K562 (cell line): ENCODE data around the gene HES4. TPM values are rescaled to one million over a fixed set of nuclear protein-coding genes. Genes with fewer than 3 reads are reported as not detected.
A peak's percentile ranks its signal among the peaks of the same experiment; 100 is the strongest.

Experiments
- BCOR ChIP-seq: fragments of 450-650 bp; IDR thresholded peaks from 2 replicates; pipeline ENCODE4 v1.6.1; 2016
- EGR1 ChIP-seq: fragments of 450-650 bp; conservative IDR thresholded peaks from 2 replicates; pipeline ENCODE4 v1.6.1; 2017; ENCODE audit warnings: mild to moderate bottlenecking
- ELF1 ChIP-seq: fragments of 200-800 bp; sonication (Bioruptor generic); IDR thresholded peaks from 2 replicates; pipeline ENCODE4 v1.6.1; 2016; ENCODE audit warnings: missing genetic modification characterization, missing compliant biosample characterization
- EP400 ChIP-seq: fragments of 450-650 bp; IDR thresholded peaks from 2 replicates; pipeline ENCODE4 v1.6.1; 2017; ENCODE audit warnings: antibody characterized with exemption, mild to moderate bottlenecking, moderate library complexity
- ETV6 ChIP-seq, 3 experiments: fragments of 150-350 bp in 1 of 3; sonication (generic) in 1 of 3; formaldehyde crosslinking in 1 of 3; IDR thresholded peaks; 2 replicates each; pipeline versions ENCODE4 v1.6.1 to v1.8.0; 2014 to 2022; ENCODE audit warnings: borderline replicate concordance in 2 of 3, low read depth in 2 of 3, antibody characterized with exemption in 1 of 3, low read length in 1 of 3, mild to moderate bottlenecking in 1 of 3, missing genetic modification reagents in 1 of 3
- FOXM1 ChIP-seq, 2 experiments: fragments of 450-650 bp in 1 of 2; sonication (generic) in 1 of 2; formaldehyde crosslinking in 1 of 2; IDR thresholded peaks; 2 replicates each; pipeline versions ENCODE4 v1.6.1 to v1.9.0; 2017 to 2022; ENCODE audit warnings: low read depth in 2 of 2, mild to moderate bottlenecking in 2 of 2, missing genetic modification reagents in 1 of 2, moderate library complexity in 1 of 2
- LARP7 ChIP-seq: fragments of 450-650 bp; IDR thresholded peaks from 2 replicates; pipeline ENCODE4 v1.6.1; 2016
- MCM5 ChIP-seq: fragments of 450-650 bp; IDR thresholded peaks from 2 replicates; pipeline ENCODE4 v1.6.1; 2016; ENCODE audit warnings: low read depth
- NCOA4 ChIP-seq: fragments of 450-650 bp; IDR thresholded peaks from 2 replicates; pipeline ENCODE4 v1.6.1; 2018; ENCODE audit warnings: mild to moderate bottlenecking; ENCODE audit not compliant: partially characterized antibody
- NFRKB ChIP-seq: fragments of 450-650 bp; IDR thresholded peaks from 2 replicates; pipeline ENCODE4 v1.6.1; 2016; ENCODE audit warnings: low read depth
- POLR2AphosphoS2 ChIP-seq: IDR thresholded peaks from 2 replicates; pipeline ENCODE4 v1.6.1; 2012; ENCODE audit warnings: low read length, improper control_type of control experiment
- SIRT6 ChIP-seq: IDR thresholded peaks from one replicate; pipeline ENCODE4 v1.6.1; 2012; ENCODE audit warnings: low read depth, mild to moderate bottlenecking, control low read depth, inconsistent platforms, low read length, moderate library complexity
- ZBTB8A ChIP-seq: fragments of 450-650 bp; IDR thresholded peaks from 2 replicates; pipeline ENCODE4 v1.6.1; 2018; ENCODE audit warnings: mild to moderate bottlenecking, moderate library complexity; ENCODE audit not compliant: partially characterized antibody
- ZFP30 ChIP-seq: fragments of 250-450 bp; sonication (Bioruptor Pico); IDR thresholded peaks from 2 replicates; pipeline ENCODE4 v1.8.0; 2022; ENCODE audit warnings: moderate library complexity, mild to moderate bottlenecking, inconsistent platforms, borderline replicate concordance
- ZNF143 ChIP-seq: sonication (generic); formaldehyde crosslinking; IDR thresholded peaks from 2 replicates; pipeline ENCODE4 v1.9.0; 2022; ENCODE audit warnings: mild to moderate bottlenecking, missing genetic modification reagents
- polyA plus RNA-seq, 8 experiments: library from polyadenylated mRNA; depleted of rRNA in 4 of 8; stranded (reverse) in 5 of 8; unstranded in 3 of 8; fragments of >200 nt; fragmentation: Nextera tagmentation in 2 of 8; fragmentation: Illumina TruSeq in 1 of 8; extraction: Ambion mirVana in 2 of 8; extraction: Trizol in 1 of 8; gene quantifications; 2 replicates each; pipeline versions ENCODE4 v1.2.1 to v1.2.3, GENCODE V29; 2011 to 2014; ENCODE audit warnings: inconsistent platforms in 1 of 8, missing spikeins in 1 of 8
- total RNA-seq, 7 experiments: library from RNA; depleted of rRNA in 6 of 7; stranded (reverse); fragments of >200 nt in 6 of 7; fragmentation: Illumina TruSeq in 2 of 7; extraction: Trizol in 2 of 7; gene quantifications; 2 replicates each; pipeline versions ENCODE4 v1.2.1 to v1.2.3, GENCODE V29; 2011 to 2021; ENCODE audit warnings: low replicate concordance in 1 of 7
- TF ChIP-seq, protein P1 (sequence below): sonication (generic); formaldehyde crosslinking; IDR thresholded peaks from 2 replicates; pipeline ENCODE4 v1.8.0; 2022; ENCODE audit warnings: missing genetic modification reagents, mild to moderate bottlenecking, borderline replicate concordance
- TF ChIP-seq, protein P2 (sequence below): fragments of 250-450 bp; sonication (Bioruptor Pico); IDR thresholded peaks from 2 replicates; pipeline ENCODE4 v1.4.0; 2020; ENCODE audit warnings: mild to moderate bottlenecking, moderate library complexity
- TF ChIP-seq, protein P3 (sequence below): fragments of 450-650 bp; IDR thresholded peaks from 2 replicates; pipeline ENCODE4 v1.6.1; 2018; ENCODE audit not compliant: partially characterized antibody

The HES4 gene
- total and polyA plus RNA-seq, 9 of the 15 experiments (the other 6 are each of a cell fraction or from before 2014, with no cell fraction given): 0.21 to 43.7 (median 5.3) TPM; not detected in 2

- TF ChIP-seq POLR2AphosphoS2 (no peak), ZNF143 (CRISPR knock-in tag) (peak; percentile 77), ELF1 (peak; percentile 62), ZFP30 (CRISPR knock-in tag) (no peak), EP400 (peak; percentile 95), EGR1 (no peak), NCOA4 (no peak), MCM5 (no peak), ZBTB8A (no peak), ETV6 (IDR thresholded peaks at IDR 0.05; ENCODE audit: borderline replicate concordance in 1 of 2, low read depth in 2 of 2, low read length in 1 of 2) (no peak), ETV6 (CRISPR knock-in tag; IDR thresholded peaks at IDR 0.05; ENCODE audit: borderline replicate concordance) (no peak), LARP7 (no peak), FOXM1 (IDR thresholded peaks at IDR 0.05; ENCODE audit: low read depth) (no peak), FOXM1 (CRISPR knock-in tag; IDR thresholded peaks at IDR 0.05; ENCODE audit: low read depth) (no peak), NFRKB (no peak), BCOR (no peak), SIRT6 (no peak)
- TF ChIP-seq, protein P1, sequence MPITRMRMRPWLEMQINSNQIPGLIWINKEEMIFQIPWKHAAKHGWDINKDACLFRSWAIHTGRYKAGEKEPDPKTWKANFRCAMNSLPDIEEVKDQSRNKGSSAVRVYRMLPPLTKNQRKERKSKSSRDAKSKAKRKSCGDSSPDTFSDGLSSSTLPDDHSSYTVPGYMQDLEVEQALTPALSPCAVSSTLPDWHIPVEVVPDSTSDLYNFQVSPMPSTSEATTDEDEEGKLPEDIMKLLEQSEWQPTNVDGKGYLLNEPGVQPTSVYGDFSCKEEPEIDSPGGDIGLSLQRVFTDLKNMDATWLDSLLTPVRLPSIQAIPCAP: no peak
- TF ChIP-seq, protein P2, sequence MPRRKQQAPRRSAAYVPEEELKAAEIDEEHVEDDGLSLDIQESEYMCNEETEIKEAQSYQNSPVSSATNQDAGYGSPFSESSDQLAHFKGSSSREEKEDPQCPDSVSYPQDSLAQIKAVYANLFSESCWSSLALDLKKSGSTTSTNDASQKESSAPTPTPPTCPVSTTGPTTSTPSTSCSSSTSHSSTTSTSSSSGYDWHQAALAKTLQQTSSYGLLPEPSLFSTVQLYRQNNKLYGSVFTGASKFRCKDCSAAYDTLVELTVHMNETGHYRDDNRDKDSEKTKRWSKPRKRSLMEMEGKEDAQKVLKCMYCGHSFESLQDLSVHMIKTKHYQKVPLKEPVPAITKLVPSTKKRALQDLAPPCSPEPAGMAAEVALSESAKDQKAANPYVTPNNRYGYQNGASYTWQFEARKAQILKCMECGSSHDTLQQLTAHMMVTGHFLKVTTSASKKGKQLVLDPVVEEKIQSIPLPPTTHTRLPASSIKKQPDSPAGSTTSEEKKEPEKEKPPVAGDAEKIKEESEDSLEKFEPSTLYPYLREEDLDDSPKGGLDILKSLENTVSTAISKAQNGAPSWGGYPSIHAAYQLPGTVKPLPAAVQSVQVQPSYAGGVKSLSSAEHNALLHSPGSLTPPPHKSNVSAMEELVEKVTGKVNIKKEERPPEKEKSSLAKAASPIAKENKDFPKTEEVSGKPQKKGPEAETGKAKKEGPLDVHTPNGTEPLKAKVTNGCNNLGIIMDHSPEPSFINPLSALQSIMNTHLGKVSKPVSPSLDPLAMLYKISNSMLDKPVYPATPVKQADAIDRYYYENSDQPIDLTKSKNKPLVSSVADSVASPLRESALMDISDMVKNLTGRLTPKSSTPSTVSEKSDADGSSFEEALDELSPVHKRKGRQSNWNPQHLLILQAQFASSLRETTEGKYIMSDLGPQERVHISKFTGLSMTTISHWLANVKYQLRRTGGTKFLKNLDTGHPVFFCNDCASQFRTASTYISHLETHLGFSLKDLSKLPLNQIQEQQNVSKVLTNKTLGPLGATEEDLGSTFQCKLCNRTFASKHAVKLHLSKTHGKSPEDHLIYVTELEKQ (CRISPR knock-in tag): no peak
- TF ChIP-seq, protein P3, sequence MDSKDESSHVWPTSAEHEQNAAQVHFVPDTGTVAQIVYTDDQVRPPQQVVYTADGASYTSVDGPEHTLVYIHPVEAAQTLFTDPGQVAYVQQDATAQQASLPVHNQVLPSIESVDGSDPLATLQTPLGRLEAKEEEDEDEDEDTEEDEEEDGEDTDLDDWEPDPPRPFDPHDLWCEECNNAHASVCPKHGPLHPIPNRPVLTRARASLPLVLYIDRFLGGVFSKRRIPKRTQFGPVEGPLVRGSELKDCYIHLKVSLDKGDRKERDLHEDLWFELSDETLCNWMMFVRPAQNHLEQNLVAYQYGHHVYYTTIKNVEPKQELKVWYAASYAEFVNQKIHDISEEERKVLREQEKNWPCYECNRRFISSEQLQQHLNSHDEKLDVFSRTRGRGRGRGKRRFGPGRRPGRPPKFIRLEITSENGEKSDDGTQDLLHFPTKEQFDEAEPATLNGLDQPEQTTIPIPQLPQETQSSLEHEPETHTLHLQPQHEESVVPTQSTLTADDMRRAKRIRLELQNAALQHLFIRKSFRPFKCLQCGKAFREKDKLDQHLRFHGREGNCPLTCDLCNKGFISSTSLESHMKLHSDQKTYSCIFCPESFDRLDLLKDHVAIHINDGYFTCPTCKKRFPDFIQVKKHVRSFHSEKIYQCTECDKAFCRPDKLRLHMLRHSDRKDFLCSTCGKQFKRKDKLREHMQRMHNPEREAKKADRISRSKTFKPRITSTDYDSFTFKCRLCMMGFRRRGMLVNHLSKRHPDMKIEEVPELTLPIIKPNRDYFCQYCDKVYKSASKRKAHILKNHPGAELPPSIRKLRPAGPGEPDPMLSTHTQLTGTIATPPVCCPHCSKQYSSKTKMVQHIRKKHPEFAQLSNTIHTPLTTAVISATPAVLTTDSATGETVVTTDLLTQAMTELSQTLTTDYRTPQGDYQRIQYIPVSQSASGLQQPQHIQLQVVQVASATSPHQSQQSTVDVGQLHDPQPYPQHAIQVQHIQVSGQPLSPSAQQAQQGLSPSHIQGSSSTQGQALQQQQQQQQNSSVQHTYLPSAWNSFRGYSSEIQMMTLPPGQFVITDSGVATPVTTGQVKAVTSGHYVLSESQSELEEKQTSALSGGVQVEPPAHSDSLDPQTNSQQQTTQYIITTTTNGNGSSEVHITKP: no peak
Measured at GRCh38 chr1:958823-959730, 40.8 kb downstream of the HES4 start, which contains the start of gene NOC2L (continued).
